Measurements from ENCODE around the gene TERB2. TPM values are rescaled to one million over a fixed set of nuclear protein-coding genes. Genes with fewer than 3 reads are reported as not detected.
"Not testable (repeated sequence)": the region's sequence is repeated elsewhere in the genome, so short reads cannot be mapped to it uniquely, and the experiment has no call there.

The TERB2 gene
- total RNA-seq, 1 experiment from 2014 or later: not detected

DNA sequence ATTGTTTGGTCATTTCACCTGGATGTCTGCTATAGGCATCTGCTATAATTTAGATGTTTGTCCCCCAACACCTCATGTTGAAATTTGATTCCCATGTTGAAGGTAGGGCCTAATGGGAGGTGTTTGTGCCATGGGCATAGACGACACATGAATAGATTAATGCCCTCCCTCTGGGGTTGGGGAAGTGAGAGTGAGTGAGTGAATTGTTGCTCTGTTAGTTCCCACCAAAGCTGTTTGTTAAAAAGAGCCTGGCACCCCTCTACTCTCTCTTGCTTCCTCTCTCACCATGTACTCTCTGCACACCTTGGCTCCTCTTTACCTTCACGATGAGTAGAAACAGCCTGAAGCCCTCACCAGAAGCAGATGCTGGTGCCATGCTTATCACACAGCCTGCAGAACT is 42.6 kb downstream of the TERB2 start:
- no peaks in the 10 kb centered on the region for H3K9me3 ChIP-seq
- POLR2A ChIA-PET: no interaction called here
- no peaks in the 10 kb centered on the region for H3K36me3 Mint-ChIP-seq (ENCODE audit: insufficient read depth, unreplicated experiment)
- H3K9me3 Mint-ChIP-seq (ENCODE audit: unreplicated experiment): no peaks in the 10 kb centered on the region
- peaks cover 3% of the 10 kb centered on the region; the same call in 1 of the 2 replicates for H3K4me1 ChIP-seq
- intact Hi-C loops (cut with micrococcal nuclease; ENCODE audit: unreplicated experiment): no loop called here
- TF ChIP-seq, protein P1, sequence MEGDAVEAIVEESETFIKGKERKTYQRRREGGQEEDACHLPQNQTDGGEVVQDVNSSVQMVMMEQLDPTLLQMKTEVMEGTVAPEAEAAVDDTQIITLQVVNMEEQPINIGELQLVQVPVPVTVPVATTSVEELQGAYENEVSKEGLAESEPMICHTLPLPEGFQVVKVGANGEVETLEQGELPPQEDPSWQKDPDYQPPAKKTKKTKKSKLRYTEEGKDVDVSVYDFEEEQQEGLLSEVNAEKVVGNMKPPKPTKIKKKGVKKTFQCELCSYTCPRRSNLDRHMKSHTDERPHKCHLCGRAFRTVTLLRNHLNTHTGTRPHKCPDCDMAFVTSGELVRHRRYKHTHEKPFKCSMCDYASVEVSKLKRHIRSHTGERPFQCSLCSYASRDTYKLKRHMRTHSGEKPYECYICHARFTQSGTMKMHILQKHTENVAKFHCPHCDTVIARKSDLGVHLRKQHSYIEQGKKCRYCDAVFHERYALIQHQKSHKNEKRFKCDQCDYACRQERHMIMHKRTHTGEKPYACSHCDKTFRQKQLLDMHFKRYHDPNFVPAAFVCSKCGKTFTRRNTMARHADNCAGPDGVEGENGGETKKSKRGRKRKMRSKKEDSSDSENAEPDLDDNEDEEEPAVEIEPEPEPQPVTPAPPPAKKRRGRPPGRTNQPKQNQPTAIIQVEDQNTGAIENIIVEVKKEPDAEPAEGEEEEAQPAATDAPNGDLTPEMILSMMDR (IDR thresholded peaks at IDR 0.05; ENCODE audit: insufficient read depth in 1 of 2, low read depth in 1 of 2, low read length in 1 of 2, severe bottlenecking in 1 of 2, unreplicated experiment in 1 of 2): no peak
- CTCF ChIA-PET: no interaction called here
- BruUV-seq (replicated peaks): no TSS peak
- DNase-seq: no peak
- H3K27ac Mint-ChIP-seq (ENCODE audit: unreplicated experiment): no peak overlapping the region
- H3K4me3 ChIP-seq (ENCODE audit: low read depth, low read length): no peak overlapping the region
- no peaks in the 10 kb centered on the region for H3K27me3 ChIP-seq (replicated peaks; ENCODE audit: control insufficient read depth, insufficient read depth, low read length)
- no peak overlapping the region for H3K4me3 Mint-ChIP-seq (ENCODE audit: unreplicated experiment)
- peaks cover 8% of the 10 kb centered on the region for H3K4me1 Mint-ChIP-seq (ENCODE audit: low read depth, unreplicated experiment)
- no peaks in the 10 kb centered on the region for H3K27me3 Mint-ChIP-seq (ENCODE audit: insufficient read depth, unreplicated experiment)
- no peaks in the 10 kb centered on the region for H3K36me3 ChIP-seq (ENCODE audit: control insufficient read depth, insufficient read depth, low read length)

GRCh38 chr15:45001180-45001579 is 44.7 kb downstream of the TERB2 start:
- CTCF ChIA-PET; BruUV-seq (replicated peaks); H3K36me3 Mint-ChIP-seq (ENCODE audit: insufficient read depth, unreplicated experiment); intact Hi-C loops (cut with micrococcal nuclease; ENCODE audit: unreplicated experiment); H3K4me1 Mint-ChIP-seq (ENCODE audit: low read depth, unreplicated experiment); H3K4me3 ChIP-seq (ENCODE audit: low read depth, low read length); DNase-seq; H3K27ac Mint-ChIP-seq (ENCODE audit: unreplicated experiment); H3K4me1 ChIP-seq; H3K27me3 ChIP-seq (replicated peaks; ENCODE audit: control insufficient read depth, insufficient read depth, low read length); H3K4me3 Mint-ChIP-seq (ENCODE audit: unreplicated experiment); H3K36me3 ChIP-seq (ENCODE audit: control insufficient read depth, insufficient read depth, low read length); POLR2A ChIA-PET; H3K27me3 Mint-ChIP-seq (ENCODE audit: insufficient read depth, unreplicated experiment); H3K9me3 Mint-ChIP-seq (ENCODE audit: unreplicated experiment); H3K9me3 ChIP-seq: not testable (repeated sequence)

GRCh38 chr15:45003731-45004410 is 47.4 kb downstream of the TERB2 start:
- H3K9me3 ChIP-seq; BruUV-seq (replicated peaks); intact Hi-C loops (cut with micrococcal nuclease; ENCODE audit: unreplicated experiment); H3K27me3 ChIP-seq (replicated peaks; ENCODE audit: control insufficient read depth, insufficient read depth, low read length); H3K4me3 ChIP-seq (ENCODE audit: low read depth, low read length); H3K9me3 Mint-ChIP-seq (ENCODE audit: unreplicated experiment); H3K36me3 ChIP-seq (ENCODE audit: control insufficient read depth, insufficient read depth, low read length); H3K4me1 Mint-ChIP-seq (ENCODE audit: low read depth, unreplicated experiment); H3K27me3 Mint-ChIP-seq (ENCODE audit: insufficient read depth, unreplicated experiment); DNase-seq; H3K27ac Mint-ChIP-seq (ENCODE audit: unreplicated experiment); CTCF ChIA-PET; POLR2A ChIA-PET; H3K4me3 Mint-ChIP-seq (ENCODE audit: unreplicated experiment); H3K36me3 Mint-ChIP-seq (ENCODE audit: insufficient read depth, unreplicated experiment); H3K4me1 ChIP-seq: not testable (repeated sequence)

DNA sequence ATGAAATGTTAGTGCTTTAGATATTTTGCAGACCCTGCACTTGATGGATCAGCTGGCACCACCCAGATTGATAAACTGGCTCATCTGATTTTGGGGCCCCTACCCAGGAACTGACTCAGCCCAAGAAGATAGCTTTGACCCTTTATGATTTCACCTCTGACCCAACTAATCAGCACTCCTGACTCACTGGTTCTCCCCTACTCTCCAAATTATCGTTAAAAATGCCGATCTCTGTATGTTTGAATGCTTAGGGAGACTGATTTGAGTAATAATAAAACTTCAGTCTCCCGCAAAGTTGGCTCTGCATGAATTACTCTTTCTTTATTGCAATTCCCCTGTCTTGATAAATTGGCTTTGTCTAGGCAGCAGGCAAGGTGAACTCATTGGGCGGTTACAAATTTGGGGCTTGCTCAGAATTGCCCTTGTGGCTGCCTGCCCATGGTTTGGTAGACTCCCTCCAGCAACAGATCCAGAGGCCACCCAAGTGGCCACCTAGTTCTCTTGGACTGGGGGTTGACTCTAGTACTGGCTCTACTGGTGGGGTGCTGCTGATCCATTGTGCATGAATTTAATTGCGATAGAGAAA is 48.2 kb downstream of the TERB2 start:
- H3K4me1 Mint-ChIP-seq (ENCODE audit: low read depth, unreplicated experiment); H3K4me3 Mint-ChIP-seq (ENCODE audit: unreplicated experiment); DNase-seq; intact Hi-C loops (cut with micrococcal nuclease; ENCODE audit: unreplicated experiment); BruUV-seq (replicated peaks); H3K4me3 ChIP-seq (ENCODE audit: low read depth, low read length); H3K9me3 ChIP-seq; H3K27ac Mint-ChIP-seq (ENCODE audit: unreplicated experiment); H3K36me3 Mint-ChIP-seq (ENCODE audit: insufficient read depth, unreplicated experiment); POLR2A ChIA-PET; H3K4me1 ChIP-seq; H3K36me3 ChIP-seq (ENCODE audit: control insufficient read depth, insufficient read depth, low read length); H3K27me3 Mint-ChIP-seq (ENCODE audit: insufficient read depth, unreplicated experiment); H3K9me3 Mint-ChIP-seq (ENCODE audit: unreplicated experiment); H3K27me3 ChIP-seq (replicated peaks; ENCODE audit: control insufficient read depth, insufficient read depth, low read length); CTCF ChIA-PET: not testable (repeated sequence)
